HG03175 (cell line): ENCODE data around the gene WDR72.
"Not testable (repeated sequence)": the region's sequence is repeated elsewhere in the genome, so short reads cannot be mapped to it uniquely, and the experiment has no call there.

Experiments used
- ATAC-seq: cut with Tn5 transposase; IDR thresholded peaks from one replicate; pipeline ENCODE4 v1.9.1; 2021; ENCODE audit warnings: mild to moderate bottlenecking, moderate library complexity; ENCODE audit not compliant: unreplicated experiment

WDR72 gene

GRCh38 chr15:53759411-53759931 is at the start of gene WDR72:
Gene WDR72 (minus strand): TSS chr15:53759663. CDS start chr15:53733149, 26,514 bp downstream.
- ATAC-seq = no peak

GRCh38 chr15:53808058-53808706 is 48.7 kb upstream of the WDR72 start:
- ATAC-seq = no peak

GRCh38 chr15:53807501-53807900 is 48.0 kb upstream of the WDR72 start:
- no peak for ATAC-seq

- no peak for ATAC-seq
Observed at GRCh38 chr15:53802672-53803071, 43.2 kb upstream of the WDR72 start.

GRCh38 chr15:53791581-53791980 is 32.1 kb upstream of the WDR72 start:
- ATAC-seq = no peak

GRCh38 chr15:53789654-53790375 is 30.4 kb upstream of the WDR72 start:
- no peak for ATAC-seq

- ATAC-seq = no peak
Observed at GRCh38 chr15:53786401-53786800, 26.9 kb upstream of the WDR72 start.

- ATAC-seq = not testable (repeated sequence)
Observed at GRCh38 chr15:53785241-53785640, 25.8 kb upstream of the WDR72 start.

GRCh38 chr15:53762916-53763315 is 3.5 kb upstream of the WDR72 start:
- no peak for ATAC-seq

GRCh38 chr15:53758412-53758811 is 1.1 kb downstream of the WDR72 start:
- no peak for ATAC-seq

- no peak for ATAC-seq
Observed at GRCh38 chr15:53757906-53758305, 1.6 kb downstream of the WDR72 start.

GRCh38 chr15:53753813-53754212 is 5.7 kb downstream of the WDR72 start:
- no peak for ATAC-seq

- no peak for ATAC-seq
Observed at GRCh38 chr15:53752406-53752805, 7.1 kb downstream of the WDR72 start.

GRCh38 chr15:53747501-53748068 is 11.9 kb downstream of the WDR72 start:
- no peak for ATAC-seq

GRCh38 chr15:53746101-53746500 is 13.4 kb downstream of the WDR72 start:
- ATAC-seq = no peak

- no peak for ATAC-seq
Observed at GRCh38 chr15:53739651-53740050, 19.8 kb downstream of the WDR72 start.

- ATAC-seq = no peak
Observed at GRCh38 chr15:53739187-53739586, 20.3 kb downstream of the WDR72 start.

- ATAC-seq = no peak
Observed at GRCh38 chr15:53721334-53722087, 38.0 kb downstream of the WDR72 start.

- ATAC-seq = no peak
Observed at GRCh38 chr15:53716909-53717876, 42.3 kb downstream of the WDR72 start.

GRCh38 chr15:53713218-53713617 is 46.2 kb downstream of the WDR72 start:
- no peak for ATAC-seq
